ENCODE results near the gene GPR156.

Gene GPR156

DNA sequence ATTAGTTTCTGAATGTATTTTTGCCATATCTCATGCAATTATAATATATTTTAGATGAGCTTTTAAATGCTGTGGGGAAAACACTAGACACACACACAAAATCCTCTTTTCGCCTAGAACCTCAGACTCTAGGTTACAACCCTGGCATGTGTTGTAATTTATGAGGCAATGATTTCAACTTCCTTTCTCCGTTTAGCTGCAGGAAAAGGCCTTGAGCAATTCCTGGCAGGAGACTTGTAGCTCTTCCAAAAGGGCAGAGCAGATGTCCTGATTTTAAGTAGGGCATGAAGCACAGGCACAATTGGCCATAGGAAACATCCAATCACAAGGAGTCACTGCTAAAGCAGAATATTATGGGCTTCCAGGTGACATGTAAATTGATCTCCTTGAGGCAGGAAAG, 82.0 kb downstream of the GPR156 start:
- DNase-seq: peak; percentile 28
- in situ Hi-C loops (cut with MboI; ENCODE audit: low pct_unique_long_range_greater_than_20kb, low sequenced_read_pairs): no loop called here

DNA sequence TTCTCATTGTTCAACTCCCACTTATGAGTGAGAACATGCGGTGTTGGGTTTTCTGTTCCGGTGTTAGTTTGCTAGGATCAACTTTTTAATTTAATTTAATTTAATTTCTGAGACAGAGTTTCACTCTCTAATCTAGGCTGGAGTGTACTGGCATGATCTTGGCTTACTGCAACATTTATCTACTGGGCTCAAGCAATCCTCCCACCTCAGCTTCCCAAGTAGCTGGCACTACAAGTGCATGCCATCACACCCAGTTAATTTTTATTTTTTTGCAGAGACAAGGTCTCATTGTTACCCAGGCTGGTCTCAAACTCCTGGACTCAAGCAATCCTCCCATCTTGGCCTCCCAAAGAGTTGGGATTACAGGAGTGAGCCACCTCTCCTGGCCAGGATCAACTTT, 82.7 kb downstream of the GPR156 start:
- in situ Hi-C loops (cut with MboI; ENCODE audit: low pct_unique_long_range_greater_than_20kb, low sequenced_read_pairs): no loop called here

DNA sequence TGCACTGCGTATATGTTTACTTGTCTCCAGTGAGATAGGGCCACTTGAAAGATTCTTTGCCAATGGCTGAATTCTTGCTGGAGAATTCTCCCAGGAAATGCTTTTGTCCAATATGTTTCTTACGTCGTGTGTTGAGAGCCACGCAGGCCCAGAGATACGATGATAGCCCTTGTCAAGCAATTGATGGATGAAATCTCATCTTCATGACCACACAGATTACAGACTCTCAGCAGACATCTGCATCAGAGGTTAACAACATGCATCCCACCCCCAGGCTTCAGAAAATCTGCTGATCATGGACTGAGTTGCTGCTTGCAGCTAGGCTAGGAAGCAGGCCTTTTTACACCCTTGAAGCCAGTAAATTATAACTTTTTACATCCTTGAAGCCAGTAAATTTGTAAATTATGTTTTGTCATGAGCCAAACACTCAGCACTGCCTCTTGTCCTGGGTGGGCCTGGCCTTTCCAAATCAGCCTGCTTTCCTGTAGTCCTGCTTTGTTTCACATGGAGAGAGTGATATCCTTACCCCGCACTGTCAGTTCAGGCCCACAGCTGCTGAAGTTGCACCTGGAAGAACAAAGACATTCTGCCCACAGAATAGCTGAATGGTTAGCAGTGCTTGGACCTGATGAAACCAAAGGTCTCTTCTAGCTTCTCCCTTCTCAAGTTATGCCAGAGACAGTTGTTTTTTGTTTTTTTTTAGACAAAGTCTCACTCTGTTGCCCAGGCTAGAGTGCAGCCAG, 84.4 kb downstream of the GPR156 start:
- in situ Hi-C loops (cut with MboI; ENCODE audit: low pct_unique_long_range_greater_than_20kb, low sequenced_read_pairs): no loop called here
- DNase-seq: no peak

More for the DNA sequence above, 82.7 kb downstream of the GPR156 start:
- DNase-seq: no peak

DNA sequence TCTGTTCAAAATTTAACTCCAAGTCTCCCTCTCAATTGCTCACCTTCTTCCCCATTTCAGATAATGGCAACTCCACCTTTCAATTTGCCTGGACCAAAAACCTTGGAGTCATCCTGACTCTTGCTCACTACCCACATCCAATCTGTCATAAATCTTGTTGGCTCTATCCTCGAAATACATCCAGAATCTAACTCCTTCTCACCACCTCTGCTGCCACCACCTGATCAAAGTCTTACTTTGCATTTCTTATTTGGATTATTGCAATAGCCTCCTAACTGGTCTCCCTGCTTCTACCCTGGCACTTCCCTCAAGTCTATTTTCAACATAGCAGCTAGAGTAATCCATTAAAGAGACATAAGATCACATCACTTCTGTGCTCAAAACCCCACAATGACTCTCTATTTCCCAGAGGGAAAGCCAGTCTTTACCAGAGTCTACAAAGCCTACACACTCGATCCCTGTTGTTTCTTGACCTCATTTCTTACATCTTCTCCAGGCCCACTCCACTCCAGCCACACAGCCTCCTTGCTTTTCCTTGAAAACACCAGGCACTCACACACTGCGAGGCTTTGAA, 86.6 kb downstream of the GPR156 start:
- in situ Hi-C loops (cut with MboI; ENCODE audit: low pct_unique_long_range_greater_than_20kb, low sequenced_read_pairs): no loop called here
- DNase-seq: peak; percentile 35

DNA sequence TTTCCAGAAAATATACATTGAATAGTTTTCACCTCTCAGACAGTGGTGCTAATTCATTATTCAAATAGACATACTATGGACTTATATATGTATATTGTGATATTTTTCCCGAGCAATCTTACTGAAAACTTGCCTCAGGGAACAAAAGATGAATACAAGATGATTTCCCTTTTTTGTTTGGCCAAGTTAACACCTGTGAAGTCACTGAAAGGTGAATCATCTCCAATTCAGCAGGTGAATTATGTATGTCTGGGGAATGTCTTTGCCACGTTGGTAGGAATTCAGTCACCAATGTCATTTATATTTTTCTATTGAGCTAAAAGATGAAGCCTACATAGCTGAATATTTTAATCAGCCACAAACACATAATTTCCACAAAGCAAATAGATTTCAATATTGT, 88.2 kb downstream of the GPR156 start:
- DNase-seq: no peak
- in situ Hi-C loops (cut with MboI; ENCODE audit: low pct_unique_long_range_greater_than_20kb, low sequenced_read_pairs): no loop called here

DNA sequence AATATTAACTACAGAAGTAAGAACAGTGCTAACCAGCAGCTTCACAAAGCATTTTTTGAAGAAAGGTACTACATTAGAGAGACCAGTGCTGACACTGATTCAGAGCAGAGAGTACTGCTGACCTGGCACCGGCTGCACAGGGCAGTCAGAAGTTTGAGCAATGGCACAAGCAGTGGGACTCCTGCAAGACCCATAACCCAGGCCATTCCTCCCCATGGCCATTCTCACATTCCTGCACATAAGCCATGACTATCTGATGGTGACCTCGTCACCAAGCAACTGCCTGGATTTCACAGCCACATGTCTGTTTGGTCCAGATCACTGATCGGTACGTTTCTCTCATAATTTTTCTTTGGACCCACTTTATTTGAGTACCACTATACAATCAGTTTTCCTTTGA, 88.7 kb downstream of the GPR156 start:
- DNase-seq: no peak
- in situ Hi-C loops (cut with MboI; ENCODE audit: low pct_unique_long_range_greater_than_20kb, low sequenced_read_pairs): no loop called here

DNA sequence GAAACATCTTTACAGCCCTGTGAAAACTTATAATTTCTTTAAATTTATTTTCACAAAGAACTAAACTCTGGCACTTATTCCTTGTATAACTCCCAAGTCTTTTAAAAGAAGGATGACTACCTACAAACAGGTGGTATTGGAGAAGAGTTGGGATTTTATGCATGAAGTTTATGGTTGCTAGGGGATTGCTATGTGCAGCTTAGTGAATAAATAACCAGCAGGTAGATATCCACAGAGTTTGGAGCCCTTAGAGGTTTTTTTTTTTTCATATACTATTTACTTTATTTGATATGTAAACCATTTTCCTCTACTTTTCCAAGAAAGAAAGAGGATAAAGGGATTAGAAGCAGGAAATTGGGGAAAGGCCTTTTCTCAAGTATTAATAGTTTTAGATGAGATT, 91.5 kb downstream of the GPR156 start:
- in situ Hi-C loops (cut with MboI; ENCODE audit: low pct_unique_long_range_greater_than_20kb, low sequenced_read_pairs): no loop called here

DNA sequence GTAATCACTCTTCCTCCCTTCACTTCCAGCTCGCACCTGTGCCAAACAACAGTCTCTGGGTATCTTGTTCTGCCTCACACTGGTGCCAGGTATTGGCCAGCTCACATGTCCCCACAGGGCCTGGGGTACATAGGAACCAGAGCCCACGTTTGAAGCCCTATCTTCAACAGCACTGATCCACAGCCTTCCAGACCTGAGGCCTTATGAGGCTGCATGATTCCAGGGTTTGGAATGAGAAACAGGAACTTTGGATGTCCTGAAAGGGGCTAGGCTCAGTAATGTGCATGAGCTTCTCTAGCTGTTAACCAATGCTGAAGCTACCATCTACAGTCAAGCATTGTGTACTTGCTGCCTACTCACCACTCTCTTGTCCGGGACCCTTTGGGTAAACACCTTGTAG, 92.4 kb downstream of the GPR156 start:
- no peak for DNase-seq
- in situ Hi-C loops (cut with MboI; ENCODE audit: low pct_unique_long_range_greater_than_20kb, low sequenced_read_pairs): no loop called here

More for the DNA sequence above, 91.5 kb downstream of the GPR156 start:
- DNase-seq: no peak

DNA sequence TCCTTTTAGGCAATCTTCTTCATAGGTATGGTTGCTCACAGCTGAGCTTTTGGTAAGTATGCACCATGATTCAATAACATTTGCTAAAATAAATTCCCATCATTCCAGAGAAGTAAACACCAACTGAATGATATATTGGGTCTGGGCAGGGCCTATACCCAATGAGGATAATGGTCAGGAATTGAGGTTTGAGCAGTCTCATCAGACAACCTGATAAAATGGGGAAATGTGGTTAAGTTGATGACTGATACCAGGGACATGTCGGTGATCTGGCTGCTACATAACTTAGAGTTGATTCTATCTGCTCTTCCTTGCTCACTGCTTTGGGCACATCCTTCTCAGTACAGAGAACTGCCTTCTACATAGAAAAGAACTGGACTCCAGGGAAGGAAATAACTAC, 92.9 kb downstream of the GPR156 start:
- DNase-seq: no peak
- in situ Hi-C loops (cut with MboI; ENCODE audit: low pct_unique_long_range_greater_than_20kb, low sequenced_read_pairs): no loop called here

DNA sequence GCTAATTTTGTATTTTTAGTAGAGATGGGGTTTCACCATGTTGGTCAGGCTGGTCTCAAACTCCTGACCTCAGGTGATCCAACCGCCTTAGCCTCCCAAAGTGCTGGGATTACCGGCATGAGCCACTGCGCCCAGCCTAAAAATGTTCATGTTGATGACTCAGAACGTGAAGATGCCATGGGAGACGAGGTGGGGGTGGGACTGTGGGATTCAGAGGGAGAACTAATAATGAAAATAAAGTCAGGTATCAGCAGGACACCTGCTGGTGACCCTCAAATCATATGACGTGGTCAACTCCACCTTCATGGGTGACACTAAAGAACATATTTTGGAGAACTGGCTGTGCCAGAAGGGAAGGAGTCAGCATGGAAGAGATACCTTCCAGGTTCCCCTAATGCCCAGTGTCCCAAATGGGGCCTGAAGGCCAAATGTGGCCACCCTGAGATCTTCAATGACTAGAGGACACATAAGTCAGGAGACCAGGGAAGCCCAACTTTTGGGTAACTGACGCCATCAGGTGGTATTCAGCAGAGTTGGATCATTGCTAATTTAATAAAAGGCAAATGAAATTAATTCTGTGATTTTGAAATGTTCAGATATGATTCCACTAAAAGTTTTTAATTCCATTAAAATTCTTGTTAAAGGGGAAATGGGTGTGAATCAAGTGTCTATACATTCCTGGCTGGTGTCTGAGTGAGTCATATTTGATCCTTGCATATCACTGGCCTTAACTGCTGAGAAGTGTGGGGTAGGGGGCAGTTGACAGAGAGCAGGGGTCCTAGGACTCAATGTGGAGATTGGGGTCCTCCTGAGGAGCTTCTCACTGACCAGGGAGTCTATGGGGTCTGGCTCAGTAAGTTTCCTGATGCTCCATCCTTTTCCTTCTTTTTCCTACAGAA, 102.2 kb downstream of the GPR156 start:
- in situ Hi-C loops (cut with MboI; ENCODE audit: low pct_unique_long_range_greater_than_20kb, low sequenced_read_pairs): no loop called here
- DNase-seq: peak; percentile 7

DNA sequence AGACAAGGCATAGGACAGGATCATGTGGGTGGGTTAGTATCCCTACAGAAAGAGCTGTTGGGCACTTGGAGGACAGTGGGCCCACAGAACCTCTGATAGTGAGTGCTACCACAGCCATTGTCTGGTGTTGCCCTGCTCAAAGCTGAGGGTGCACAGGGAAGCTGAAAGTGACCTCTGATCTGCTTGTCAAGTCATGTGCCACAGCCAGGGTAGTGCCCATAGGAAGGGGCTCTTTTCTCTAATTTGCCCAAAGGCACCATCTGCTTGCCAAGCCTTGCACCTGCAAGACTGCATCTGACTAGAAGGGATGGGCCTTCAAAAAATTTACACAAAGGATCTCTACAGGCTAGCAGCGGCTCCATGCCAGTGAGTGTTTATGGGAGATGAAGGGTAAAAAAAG, 103.4 kb downstream of the GPR156 start:
- DNase-seq: no peak
- in situ Hi-C loops (cut with MboI; ENCODE audit: low pct_unique_long_range_greater_than_20kb, low sequenced_read_pairs): no loop called here

DNA sequence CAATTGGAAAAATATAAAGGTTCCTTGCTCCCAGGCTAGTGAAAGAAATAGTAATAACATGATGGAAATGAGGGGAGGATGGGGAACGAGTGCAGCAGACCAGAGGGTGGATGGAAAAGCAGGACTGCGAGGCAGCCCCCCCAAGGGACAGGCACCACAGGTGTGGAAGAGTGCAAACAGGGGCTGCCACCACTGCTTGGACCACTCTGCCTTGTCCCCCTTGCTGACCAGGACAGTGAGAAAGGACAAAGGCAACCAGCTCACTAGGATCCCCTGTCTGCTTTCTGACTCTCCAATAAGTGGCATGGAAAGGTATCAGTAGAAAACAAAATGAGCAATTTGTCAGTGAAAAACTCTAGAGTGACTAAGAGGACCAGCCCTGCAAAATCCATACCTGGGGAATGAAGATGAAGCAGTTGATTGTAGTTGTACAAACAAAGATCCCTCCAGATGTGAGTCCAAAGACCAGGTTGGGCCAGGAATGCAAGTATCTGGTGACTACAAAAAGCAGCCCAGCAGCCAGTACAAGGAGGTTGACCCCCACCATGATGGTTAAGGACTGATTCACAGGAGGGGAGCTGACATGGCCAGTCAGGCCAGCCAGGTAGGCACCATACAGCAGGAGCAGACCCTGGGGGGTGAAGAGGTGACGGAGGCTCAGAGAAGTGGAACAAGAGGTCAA, 104.2 kb downstream of the GPR156 start:
- in situ Hi-C loops (cut with MboI; ENCODE audit: low pct_unique_long_range_greater_than_20kb, low sequenced_read_pairs): no loop called here
- no peak for DNase-seq

DNA sequence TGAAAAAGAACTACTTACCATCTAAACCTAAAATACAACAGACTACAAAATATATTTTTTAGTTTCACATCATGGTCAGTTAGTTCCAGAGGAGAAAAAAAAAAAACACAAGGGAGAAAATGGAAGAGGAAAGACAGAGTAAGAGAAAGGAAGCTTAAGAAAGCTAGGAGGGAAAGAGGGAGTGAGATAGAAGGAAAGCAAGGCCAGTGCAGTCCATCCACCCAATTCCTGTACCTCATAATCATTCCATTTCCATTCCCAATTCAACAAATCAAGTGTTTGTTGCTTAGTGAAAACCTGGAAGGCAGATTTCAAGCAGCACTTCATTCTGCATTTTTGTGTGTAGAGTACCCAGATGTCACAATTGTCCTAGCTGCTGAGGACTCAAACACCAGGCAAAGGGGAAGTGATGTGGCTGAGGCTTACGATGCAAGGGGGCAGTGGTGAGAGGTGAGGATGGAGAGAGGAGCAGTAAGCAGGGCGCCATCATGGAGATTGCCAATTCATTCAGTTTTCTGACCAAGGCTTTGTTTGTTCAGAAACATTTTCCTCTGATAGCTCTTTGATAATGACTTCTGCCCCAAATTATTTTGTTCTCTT, 107.2 kb downstream of the GPR156 start:
- peak; percentile 60 for DNase-seq

DNA sequence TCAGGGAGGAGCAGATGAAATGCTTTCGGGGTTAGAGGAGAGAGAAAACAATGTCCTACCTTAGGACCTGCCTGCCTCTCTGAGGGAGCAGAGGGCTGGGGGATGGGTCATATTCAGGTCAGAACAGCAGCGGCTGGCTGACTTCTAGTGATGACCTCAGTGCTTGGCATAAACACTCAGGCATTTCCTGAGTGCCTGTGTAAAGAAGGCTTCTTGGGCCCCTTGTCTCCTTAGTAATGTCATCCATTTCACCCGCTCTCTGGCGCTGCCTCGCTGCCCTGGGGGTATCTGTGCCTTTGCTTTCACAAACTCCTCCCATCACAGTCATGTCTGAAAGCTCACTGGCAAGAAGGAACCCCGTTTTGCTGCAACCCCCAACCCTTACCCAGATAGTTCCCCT, 107.9 kb downstream of the GPR156 start:
- in situ Hi-C loops (cut with MboI; ENCODE audit: low pct_unique_long_range_greater_than_20kb, low sequenced_read_pairs): no loop called here
- no peak for DNase-seq

More for the DNA sequence above, 107.2 kb downstream of the GPR156 start:
- in situ Hi-C loops (cut with MboI; ENCODE audit: low pct_unique_long_range_greater_than_20kb, low sequenced_read_pairs): no loop called here

DNA sequence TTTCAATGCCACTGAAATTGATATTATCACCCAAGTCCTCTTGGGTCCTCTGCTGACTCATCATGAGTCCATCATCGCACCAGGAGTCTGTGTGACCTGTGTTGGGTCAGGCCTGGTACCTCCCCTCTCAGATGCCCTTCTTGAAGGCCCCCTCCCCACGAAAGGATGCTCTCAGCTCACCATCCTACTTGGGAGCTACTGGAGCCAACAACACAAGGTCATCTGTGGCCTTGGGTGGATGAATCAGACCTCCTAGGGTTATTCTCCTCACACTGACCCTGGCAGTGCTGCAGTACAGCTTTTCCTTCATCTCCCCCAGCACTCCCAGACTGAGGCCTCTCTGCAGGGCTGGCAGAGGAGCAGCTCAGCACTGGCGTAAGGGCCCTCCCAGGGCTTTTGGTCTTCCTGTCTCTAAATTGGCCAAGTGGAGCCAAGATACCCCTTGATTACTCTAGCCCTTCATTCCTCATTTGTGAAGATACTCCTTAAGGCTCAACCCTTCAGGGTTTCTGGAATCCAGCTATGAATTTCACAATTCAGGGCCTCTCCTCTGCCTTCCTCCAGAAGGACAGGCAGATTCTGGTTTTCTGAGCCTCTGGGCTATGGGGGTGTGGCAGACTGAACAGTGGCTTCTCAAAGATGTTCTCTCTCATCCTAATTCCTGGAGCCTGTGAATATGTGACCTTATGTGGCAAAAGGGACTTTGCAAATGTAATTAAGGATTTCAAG, 110.0 kb downstream of the GPR156 start:
- in situ Hi-C loops (cut with MboI; ENCODE audit: low pct_unique_long_range_greater_than_20kb, low sequenced_read_pairs): no loop called here

DNA sequence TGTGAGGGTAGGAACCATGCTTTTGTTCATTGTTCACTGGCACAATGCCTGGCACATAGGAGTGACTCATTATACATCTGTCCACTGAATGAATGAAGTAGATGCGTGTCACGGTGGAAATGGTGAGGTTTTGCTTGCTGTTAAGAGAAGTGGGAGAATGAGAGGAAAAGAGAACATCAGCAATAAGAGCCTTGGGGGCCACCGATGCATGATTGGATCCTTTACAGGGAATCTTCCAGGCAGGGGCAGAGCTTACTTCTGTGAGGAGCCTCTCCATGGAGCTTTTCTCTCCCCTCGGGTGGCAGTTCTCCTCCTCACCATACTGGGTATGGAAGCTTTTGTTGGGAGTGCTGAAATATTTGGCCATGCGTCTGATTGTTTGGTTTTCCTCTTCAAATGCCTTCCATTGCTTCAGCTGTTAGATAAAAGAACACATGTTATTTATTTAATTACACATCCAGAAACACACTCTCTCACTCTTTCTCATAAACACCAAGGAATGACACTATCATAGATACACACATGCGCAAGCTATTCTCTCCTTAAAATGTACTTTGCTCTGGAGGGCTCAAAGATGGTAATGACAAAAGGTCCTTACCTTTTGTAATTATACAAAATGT, 111.9 kb downstream of the GPR156 start:
- DNase-seq: no peak
- in situ Hi-C loops (cut with MboI; ENCODE audit: low pct_unique_long_range_greater_than_20kb, low sequenced_read_pairs): no loop called here

More for the DNA sequence above, 110.0 kb downstream of the GPR156 start:
- no peak for DNase-seq

DNA sequence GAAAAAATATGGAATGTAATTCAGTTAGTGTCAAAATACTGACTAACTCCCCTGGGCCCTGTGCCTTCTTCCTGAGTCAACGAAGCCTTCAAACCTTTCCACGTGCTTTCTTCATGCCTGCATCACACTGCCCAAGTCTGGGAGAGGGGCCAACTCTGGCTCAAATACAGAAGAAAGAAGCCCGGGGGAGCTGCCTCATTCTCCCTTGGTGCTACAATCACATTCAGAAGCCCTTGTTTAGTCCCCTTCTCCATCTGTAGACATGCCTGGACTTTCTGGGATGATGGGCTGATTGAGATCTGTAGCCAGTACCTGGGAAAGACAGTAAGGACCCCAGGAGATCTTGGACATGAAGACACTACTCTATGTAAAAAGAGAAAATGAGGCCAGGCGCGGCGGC, 113.0 kb downstream of the GPR156 start:
- in situ Hi-C loops (cut with MboI; ENCODE audit: low pct_unique_long_range_greater_than_20kb, low sequenced_read_pairs): no loop called here
- no peak for DNase-seq

Measured in KBM-7 (cell line).